Transverse colon (tissue), 4 donors: ENCODE measurements around the gene NEXN. TPM values are rescaled to one million over a fixed set of nuclear protein-coding genes. Genes with fewer than 3 reads are reported as not detected.
A peak's percentile ranks its signal among the peaks of the same experiment; 100 is the strongest.

Experiments
- DNase-seq: peaks from one replicate; pipeline ENCODE4 v3.0.0-alpha.2; 2019
- H3K27ac ChIP-seq, 4 donors: fragments of 200-600 bp; sonication (generic); 2 replicates each; pipeline ENCODE4 v1.5.1; 2016 to 2018; ENCODE audit warnings: inconsistent platforms in 4 of 4
- H3K27me3 ChIP-seq: fragments of 200-600 bp; sonication (generic); 2 replicates; pipeline ENCODE4 v1.5.1; 2017; ENCODE audit warnings: inconsistent platforms
- H3K36me3 ChIP-seq, 4 donors: fragments of 200-600 bp; sonication (generic); 2 replicates each; pipeline ENCODE4 v1.5.1; 2017 to 2019; ENCODE audit warnings: inconsistent platforms in 4 of 4
- H3K4me1 ChIP-seq, 4 donors: fragments of 200-600 bp; sonication (generic); 2 replicates each; pipeline ENCODE4 v1.5.1; 2017 to 2020; ENCODE audit warnings: inconsistent platforms in 4 of 4
- H3K4me3 ChIP-seq, 4 donors: fragments of 200-600 bp; sonication (generic); 1 replicate in 1 of 4; 2 replicates in 3 of 4; pipeline versions ENCODE4 v1.5.1 to v1.6.1; 2017 to 2019; ENCODE audit warnings: inconsistent platforms in 4 of 4
- H3K9me3 ChIP-seq, 2 donors: fragments of 200-600 bp; sonication (generic); 2 replicates each; pipeline ENCODE4 v1.5.1; 2017 to 2019; ENCODE audit warnings: inconsistent platforms in 2 of 2
- EP300 ChIP-seq: sonication (generic); formaldehyde crosslinking; IDR thresholded peaks from one replicate; pipeline ENCODE4 v1.6.1; 2017; ENCODE audit warnings: antibody characterized with exemption, low read depth
- POLR2A ChIP-seq: fragments of 450-650 bp; IDR thresholded peaks from one replicate; pipeline ENCODE4 v1.6.1; 2016; ENCODE audit warnings: antibody characterized with exemption, mild to moderate bottlenecking, moderate library complexity
- POLR2AphosphoS5 ChIP-seq, 3 donors: sonication (generic); formaldehyde crosslinking; IDR thresholded peaks; one replicate each; pipeline ENCODE4 v1.6.1; 2016; ENCODE audit warnings: antibody characterized with exemption in 3 of 3
- WGBS, 2 donors: methylation state at CpG; one replicate each; pipeline ENCODE4 v1.1.5; 2018; ENCODE audit warnings: low coverage in 1 of 2; 5-methylcytosine and 5-hydroxymethylcytosine counted together
- in situ Hi-C, 4 donors: fragments of 200-750 bp; cut with MboI; loops; one replicate each; pipeline versions ENCODE4 v1.15.0 to v1.15.1; 2017; ENCODE audit warnings: low sequenced_read_pairs in 3 of 4, low pct_ligation_motif_present in 1 of 4, low pct_unique_long_range_greater_than_20kb in 1 of 4
- intact Hi-C: fragments of 100-400 bp; cut with DNase I; formaldehyde crosslinking; loops from one replicate; pipeline ENCODE4 v1.15.1; 2023; ENCODE audit warnings: low total_unique reads
- total RNA-seq, 4 donors: library from RNA; depleted of rRNA; stranded (reverse); fragments of >200 nt; gene quantifications; one replicate each; pipeline ENCODE4 v1.1.0, GENCODE V29; 2016
- TF ChIP-seq, protein P1 (sequence below), 5 experiments: fragments of 200-600 bp in 3 of 5; fragments of 450-650 bp in 2 of 5; sonication (generic) in 3 of 5; IDR thresholded peaks; 1 replicate in 2 of 5; 2 replicates in 3 of 5; pipeline ENCODE4 v1.5.1; 2016 to 2017; ENCODE audit warnings: antibody characterized with exemption in 5 of 5, inconsistent platforms in 3 of 5, mild to moderate bottlenecking in 2 of 5, moderate library complexity in 1 of 5

NEXN gene
- total RNA-seq, result 10 to 100 TPM in 3 of 4 donors, 1 to 10 TPM in 1; 9.7 to 32.2 (median 17.0) TPM

DNA sequence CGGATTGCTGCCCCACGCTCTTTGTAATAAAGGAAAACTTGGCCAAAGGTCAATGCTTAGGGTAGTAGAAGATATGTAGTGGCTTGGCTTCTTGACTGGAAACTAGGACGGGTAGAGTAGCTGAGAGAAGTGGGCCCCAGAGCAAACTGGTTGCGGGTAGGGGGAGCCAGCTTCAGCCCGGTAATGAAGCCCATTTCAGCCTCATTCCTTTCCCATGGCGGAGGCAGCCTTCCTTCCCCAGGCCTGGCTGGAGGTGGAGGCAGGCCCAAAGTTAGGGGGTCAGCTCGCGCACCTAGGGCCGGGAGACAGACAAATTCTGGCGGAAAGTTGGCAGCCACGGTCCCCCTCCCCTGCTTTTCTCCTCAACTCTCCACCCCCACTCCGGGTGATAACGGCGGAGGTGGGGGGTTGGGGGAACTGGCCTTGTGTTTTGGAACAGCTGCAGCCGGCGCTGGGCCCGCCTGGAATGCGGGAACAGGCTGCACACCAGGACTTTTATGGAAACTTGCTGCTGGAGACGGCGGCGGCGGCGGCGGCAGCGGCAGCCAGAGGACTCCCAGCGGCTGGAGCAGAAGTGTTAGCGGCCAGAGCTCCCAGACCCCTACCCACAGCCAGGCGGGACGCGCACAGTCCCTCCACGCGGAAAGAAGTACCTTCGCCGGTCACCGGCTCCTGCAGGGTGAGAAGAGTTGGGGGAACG lies at the start of gene NEXN:
NEXN (plus strand) TSS at position 544 of the 700 bp plus-strand sequence. CDS start 27,483 bp downstream, outside the sequence.
- TF ChIP-seq POLR2A (peak; percentile 66), POLR2AphosphoS5 (IDR thresholded peaks at IDR 0.05) (peak; percentile 32 to 53 (median 34)), EP300 (peak; percentile 48)
- TF ChIP-seq, protein P1, sequence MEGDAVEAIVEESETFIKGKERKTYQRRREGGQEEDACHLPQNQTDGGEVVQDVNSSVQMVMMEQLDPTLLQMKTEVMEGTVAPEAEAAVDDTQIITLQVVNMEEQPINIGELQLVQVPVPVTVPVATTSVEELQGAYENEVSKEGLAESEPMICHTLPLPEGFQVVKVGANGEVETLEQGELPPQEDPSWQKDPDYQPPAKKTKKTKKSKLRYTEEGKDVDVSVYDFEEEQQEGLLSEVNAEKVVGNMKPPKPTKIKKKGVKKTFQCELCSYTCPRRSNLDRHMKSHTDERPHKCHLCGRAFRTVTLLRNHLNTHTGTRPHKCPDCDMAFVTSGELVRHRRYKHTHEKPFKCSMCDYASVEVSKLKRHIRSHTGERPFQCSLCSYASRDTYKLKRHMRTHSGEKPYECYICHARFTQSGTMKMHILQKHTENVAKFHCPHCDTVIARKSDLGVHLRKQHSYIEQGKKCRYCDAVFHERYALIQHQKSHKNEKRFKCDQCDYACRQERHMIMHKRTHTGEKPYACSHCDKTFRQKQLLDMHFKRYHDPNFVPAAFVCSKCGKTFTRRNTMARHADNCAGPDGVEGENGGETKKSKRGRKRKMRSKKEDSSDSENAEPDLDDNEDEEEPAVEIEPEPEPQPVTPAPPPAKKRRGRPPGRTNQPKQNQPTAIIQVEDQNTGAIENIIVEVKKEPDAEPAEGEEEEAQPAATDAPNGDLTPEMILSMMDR (IDR thresholded peaks at IDR 0.05), result no peak
- in situ Hi-C loops, result no loop called here

DNA sequence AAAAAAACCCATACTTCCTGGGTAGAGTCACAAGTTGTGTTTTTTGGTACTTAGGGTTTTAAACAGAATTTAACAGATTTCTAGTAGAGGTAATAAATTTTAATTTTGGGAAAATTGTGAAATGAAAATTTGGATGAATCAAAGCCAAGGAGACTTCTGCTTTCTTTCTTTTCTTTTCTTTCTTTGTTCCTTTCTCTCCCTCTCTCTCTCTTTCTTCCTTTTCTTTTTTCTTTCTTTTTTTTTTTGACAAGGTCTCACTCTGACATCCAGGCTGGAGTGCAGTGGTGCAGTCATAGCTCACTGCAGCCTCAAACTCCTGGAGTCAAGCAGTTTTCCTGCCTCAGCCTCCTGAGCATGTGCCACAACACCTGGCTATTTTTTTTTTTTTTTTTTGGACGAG lies 46.9 kb upstream of the NEXN start:
- no peak for DNase-seq
- H3K36me3 ChIP-seq, result peaks cover 0 to 8% (median 0%) of the 10 kb centered on the region in 4 donors
- H3K27ac ChIP-seq, result peak overlapping the region in 1 of 4 donors; percentile 9
- H3K27me3 ChIP-seq, result no peaks in the 10 kb centered on the region
- H3K4me3 ChIP-seq, result no peak overlapping the region
- no peaks in the 10 kb centered on the region for H3K9me3 ChIP-seq
- WGBS, 2 donors, result 38% methylated on average over 1 of the region's 1 CpG; no CpG with 5 or more reads in 1 of the 2 donors
- intact Hi-C loops, result no loop called here
- H3K4me1 ChIP-seq, result peaks cover 0 to 35% (median 17%) of the 10 kb centered on the region in 4 donors
- TF ChIP-seq, protein P1 (IDR thresholded peaks at IDR 0.05), result no peak
- no peak for TF ChIP-seq POLR2AphosphoS5 (IDR thresholded peaks at IDR 0.05)
- TF ChIP-seq POLR2A, result no peak
- TF ChIP-seq EP300, result no peak
- in situ Hi-C loops, result loop anchor here in 1 of 4 donors (25.0 kb wide), 1 partner anchor 271 kb away; no protein-coding TSS in a partner anchor

More for the DNA sequence above, at the start of gene NEXN:
- H3K9me3 ChIP-seq, result no peaks in the 10 kb centered on the region
- peaks cover 0 to 22% (median 3%) of the 10 kb centered on the region in 4 donors for H3K4me1 ChIP-seq
- H3K27me3 ChIP-seq, result peaks cover 10% of the 10 kb centered on the region
- DNase-seq, result peak; percentile 58
- WGBS, 2 donors, result 17 to 50% methylated on average over 2 to 36 of the region's 36 CpGs
- H3K36me3 ChIP-seq, result no peaks in the 10 kb centered on the region
- intact Hi-C loops, result loop anchor here (5.0 kb wide), 1 partner anchor 51 kb away; no protein-coding TSS in a partner anchor
- H3K27ac ChIP-seq, result peak within 1 kb of the TSS; percentile 85 to 95 (median 86)
- peak within 1 kb of the TSS; percentile 56 to 82 (median 72) for H3K4me3 ChIP-seq

DNA sequence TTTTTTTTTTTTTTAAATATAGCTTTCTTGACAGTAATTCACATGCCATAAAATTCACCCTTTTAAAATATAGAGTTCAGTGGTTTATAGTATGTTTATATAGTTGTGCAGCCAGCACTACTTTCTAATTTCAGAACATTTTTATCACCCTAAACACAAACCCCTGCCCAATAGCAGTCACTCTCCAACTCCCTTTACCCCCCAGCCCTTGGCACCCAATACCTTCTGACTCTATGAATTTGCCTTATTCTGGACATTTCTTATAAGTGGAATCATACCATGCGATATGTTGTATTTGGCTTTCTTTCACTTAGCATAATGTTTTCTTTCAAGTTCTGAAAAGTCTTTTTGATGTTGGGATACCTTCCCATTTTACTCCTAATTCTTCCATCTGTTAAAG lies 42.5 kb upstream of the NEXN start:
- in situ Hi-C loops, result loop anchor here in 1 of 4 donors (25.0 kb wide), 1 partner anchor 266 kb away; no protein-coding TSS in a partner anchor
- peaks cover 0 to 13% (median 4%) of the 10 kb centered on the region in 4 donors for H3K4me1 ChIP-seq
- no peaks in the 10 kb centered on the region for H3K27me3 ChIP-seq
- no peak for DNase-seq
- no peak overlapping the region for H3K27ac ChIP-seq
- WGBS, 2 donors, result 53 to 63% methylated on average over 1 of the region's 1 CpG
- H3K9me3 ChIP-seq, result no peaks in the 10 kb centered on the region
- TF ChIP-seq POLR2AphosphoS5 (IDR thresholded peaks at IDR 0.05) (no peak), POLR2A (no peak), EP300 (no peak)
- TF ChIP-seq, protein P1 (IDR thresholded peaks at IDR 0.05), result no peak
- intact Hi-C loops, result no loop called here
- no peak overlapping the region for H3K4me3 ChIP-seq
- H3K36me3 ChIP-seq, result peaks cover 0 to 8% (median 0%) of the 10 kb centered on the region in 4 donors

DNA sequence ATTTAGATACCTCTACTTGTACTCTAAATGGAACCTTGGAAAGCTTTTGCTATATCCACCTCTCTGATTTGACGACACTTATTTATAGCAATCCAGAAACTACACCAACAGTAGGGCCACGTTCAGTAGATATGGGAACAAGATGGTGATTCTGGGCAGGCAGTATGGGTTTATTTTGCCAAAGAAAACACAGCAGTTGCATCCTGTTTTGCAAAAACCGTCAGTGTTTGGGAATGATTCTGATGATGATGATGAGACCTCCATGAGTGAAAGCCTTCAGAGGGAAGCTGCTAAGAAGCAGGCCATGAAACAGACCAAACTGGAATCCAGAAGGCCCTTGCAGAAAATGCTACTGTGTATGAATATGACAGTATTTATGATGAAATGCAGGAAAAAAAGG lies 41.5 kb upstream of the NEXN start:
- intact Hi-C loops (no loop called here), in situ Hi-C loops (loop anchor here in 1 of 4 donors (25.0 kb wide), 1 partner anchor 265 kb away; no protein-coding TSS in a partner anchor)
- peaks cover 0 to 13% (median 4%) of the 10 kb centered on the region in 4 donors for H3K4me1 ChIP-seq
- H3K36me3 ChIP-seq, result peaks cover 0 to 8% (median 0%) of the 10 kb centered on the region in 4 donors
- H3K27ac ChIP-seq, result no peak overlapping the region
- no peak overlapping the region for H3K4me3 ChIP-seq
- no peak for DNase-seq
- H3K27me3 ChIP-seq, result no peaks in the 10 kb centered on the region
- H3K9me3 ChIP-seq, result no peaks in the 10 kb centered on the region
- TF ChIP-seq, protein P1 (IDR thresholded peaks at IDR 0.05), result no peak
- no peak for TF ChIP-seq POLR2AphosphoS5 (IDR thresholded peaks at IDR 0.05)
- no peak for TF ChIP-seq EP300
- no peak for TF ChIP-seq POLR2A
- WGBS, 2 donors, result 93 to 100% methylated on average over 1 to 3 of the region's 3 CpGs
